SKM-1 (cell line): Measurements from ENCODE around the gene CADM2.
"Not testable (repeated sequence)": the region's sequence is repeated elsewhere in the genome, so short reads cannot be mapped to it uniquely, and the experiment has no call there.

Source experiments
- DNase-seq: peaks from one replicate; lab custom pipeline; 2025; ENCODE audit not compliant: unreplicated experiment; lab: John Stamatoyannopoulos, UW

CADM2 gene

DNA sequence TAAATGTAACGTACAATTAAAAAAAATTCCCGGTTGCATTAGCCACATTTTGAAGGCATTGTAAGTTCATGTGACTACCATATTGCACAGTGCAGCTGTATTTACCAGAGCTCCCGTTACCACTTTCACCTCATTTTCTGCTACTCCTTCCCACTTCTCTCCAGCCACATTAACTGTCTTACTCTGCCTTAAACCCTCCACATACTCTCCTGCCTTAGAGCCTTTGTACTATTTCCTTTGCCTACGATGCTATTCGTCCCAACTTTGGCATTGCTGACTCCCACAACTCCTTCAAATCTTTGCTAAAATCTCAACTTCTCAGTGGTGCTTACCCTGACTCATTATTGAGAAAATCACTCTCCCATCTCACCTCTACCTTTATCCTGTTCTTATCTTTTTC, 115.2 kb downstream of the CADM2 start:
- no peak for DNase-seq

GRCh38 chr3:85075663-85076062, 116.9 kb downstream of the CADM2 start:
- no peak for DNase-seq

DNA sequence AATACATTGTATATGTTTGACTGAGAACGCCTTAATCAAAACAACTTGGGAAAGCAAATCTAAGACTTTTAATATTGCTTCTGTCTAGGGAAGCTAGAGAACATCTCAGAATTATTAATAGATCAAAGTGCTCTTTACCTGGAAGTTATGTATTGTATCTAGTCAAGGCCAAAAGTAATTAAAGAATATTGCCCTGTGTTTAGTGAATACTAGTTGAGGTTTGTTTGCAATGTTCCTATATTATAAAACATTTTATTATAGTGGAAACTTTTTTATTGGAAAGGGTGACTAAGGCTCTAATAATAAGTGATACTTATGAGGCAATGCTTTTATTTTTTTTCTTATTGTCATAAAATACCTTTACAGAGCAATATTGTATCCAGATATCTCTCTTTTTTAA, 118.2 kb downstream of the CADM2 start:
- DNase-seq = no peak

DNA sequence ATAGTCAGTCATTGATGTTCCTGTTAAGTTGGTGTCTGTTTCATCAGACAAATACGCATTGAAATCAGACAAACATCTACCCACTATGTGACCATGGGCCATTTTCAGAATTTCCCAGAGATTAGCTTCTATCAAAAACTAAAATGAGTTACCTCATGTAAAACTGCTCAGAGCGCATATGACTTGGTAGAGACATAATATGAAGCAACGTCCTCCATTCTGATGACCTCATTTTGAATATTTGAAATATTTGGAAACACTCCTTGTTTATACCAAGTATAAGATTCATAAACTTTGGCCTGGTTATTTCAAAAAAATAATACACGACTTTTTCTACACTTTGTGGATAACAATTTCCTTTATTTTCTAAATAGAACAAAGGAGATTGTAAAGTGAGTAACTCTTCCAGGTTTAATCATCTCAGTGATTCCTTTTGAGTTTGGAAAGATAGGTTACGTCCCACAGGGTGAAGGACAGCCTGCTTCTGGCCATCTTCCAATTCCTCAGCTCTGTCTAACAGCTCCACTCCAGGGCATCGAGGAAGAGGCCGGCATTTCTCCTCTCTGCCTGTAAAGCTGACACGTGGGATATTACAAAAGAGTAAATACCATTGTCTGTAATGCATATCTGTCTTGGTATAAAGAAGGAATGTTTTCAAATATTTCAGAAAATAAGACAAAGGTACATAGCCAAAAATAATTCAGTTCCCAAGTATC, 122.6 kb downstream of the CADM2 start:
- no peak for DNase-seq

- no peak for DNase-seq
Observed at GRCh38 chr3:85090495-85090894, 131.7 kb downstream of the CADM2 start.

DNA sequence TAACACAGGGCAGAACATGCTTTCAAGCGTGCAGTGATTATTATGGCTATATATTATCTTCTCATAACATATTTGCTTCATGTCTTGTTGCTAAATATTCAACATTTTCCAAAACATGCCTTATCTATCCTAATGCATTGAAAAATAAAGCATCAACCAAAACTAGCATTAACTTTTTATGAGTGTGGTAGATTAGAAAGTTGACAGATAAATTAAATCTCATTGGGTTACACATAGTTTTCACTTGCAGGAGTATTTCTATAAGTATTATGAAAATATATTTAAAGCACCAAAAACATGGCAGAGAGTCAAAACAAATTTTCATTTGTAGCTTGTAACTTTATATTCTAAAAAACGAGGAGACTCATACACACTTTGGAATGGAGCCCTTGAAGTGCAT, 141.5 kb downstream of the CADM2 start:
- no peak for DNase-seq

- DNase-seq = no peak
Observed at GRCh38 chr3:85102781-85103180, 144.0 kb downstream of the CADM2 start.

- DNase-seq = no peak
Observed at GRCh38 chr3:85110393-85110792, 151.6 kb downstream of the CADM2 start.

DNA sequence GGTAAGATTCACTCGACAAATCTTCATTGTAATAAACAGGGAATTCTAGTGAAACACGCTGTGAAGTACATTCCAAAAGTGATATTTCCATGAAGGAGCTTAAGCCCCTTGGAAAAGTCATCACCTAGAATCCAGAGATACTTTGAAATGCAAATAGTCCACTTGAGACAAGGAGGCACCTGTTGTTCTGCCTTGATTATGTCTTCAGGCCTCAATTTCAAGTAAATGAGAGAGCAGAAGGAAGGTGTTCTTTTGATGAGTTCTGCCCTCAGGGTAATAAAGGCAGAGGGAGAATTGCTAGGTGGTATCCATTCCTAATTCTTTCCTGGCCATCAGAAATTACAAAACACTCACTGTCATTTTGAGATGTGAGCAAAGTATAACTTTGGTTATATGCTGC, 162.1 kb downstream of the CADM2 start:
- no peak for DNase-seq

GRCh38 chr3:85132864-85133263, 174.1 kb downstream of the CADM2 start:
- not testable (repeated sequence) for DNase-seq

- DNase-seq = not testable (repeated sequence)
Observed at GRCh38 chr3:85133691-85134420, 175.1 kb downstream of the CADM2 start.

DNA sequence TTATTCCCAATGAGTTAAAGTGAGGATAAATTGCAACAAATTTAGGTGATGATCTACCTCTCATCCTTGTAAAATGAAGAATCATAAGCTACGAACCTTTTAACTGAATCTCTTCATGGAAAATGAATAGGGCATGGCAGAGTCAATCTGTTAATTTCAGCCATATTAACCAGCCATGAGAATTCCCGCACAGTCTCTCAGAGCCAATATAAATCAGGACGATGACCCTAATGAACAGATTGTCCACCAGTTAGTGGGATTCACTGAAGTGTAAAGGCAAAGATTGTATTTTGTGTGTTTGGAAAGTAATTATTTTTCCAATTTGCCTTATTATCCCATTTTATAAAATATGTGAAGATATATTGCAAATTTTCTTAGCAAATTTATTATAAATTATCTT, 183.8 kb downstream of the CADM2 start:
- DNase-seq = no peak

- DNase-seq = peak; percentile 36
Observed at GRCh38 chr3:85148036-85148435, 189.2 kb downstream of the CADM2 start.

- DNase-seq = no peak
Observed at GRCh38 chr3:85151555-85151954, 192.8 kb downstream of the CADM2 start.

- not testable (repeated sequence) for DNase-seq
Observed at GRCh38 chr3:85153279-85153678, 194.5 kb downstream of the CADM2 start.

- no peak for DNase-seq
Observed at GRCh38 chr3:85159376-85159775, 200.6 kb downstream of the CADM2 start.

DNA sequence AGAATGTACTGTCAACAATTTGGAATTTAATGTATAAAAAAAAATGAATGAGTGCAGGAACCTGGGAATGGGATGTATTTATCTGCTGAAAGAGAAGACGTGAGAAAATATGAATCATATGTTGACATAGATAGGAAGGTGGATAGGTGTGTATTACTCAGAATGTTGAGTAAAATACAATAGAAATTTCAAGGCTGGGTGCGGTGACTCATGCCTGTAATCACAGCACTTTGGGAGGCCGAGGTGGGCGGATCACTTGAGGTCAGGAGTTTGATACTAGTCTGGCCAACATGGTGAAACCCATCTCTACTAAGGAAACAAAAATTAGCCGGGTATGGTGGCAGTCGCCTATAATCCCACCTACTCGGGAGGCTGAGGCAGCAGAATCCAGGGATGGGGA, 202.8 kb downstream of the CADM2 start:
- DNase-seq = no peak

DNA sequence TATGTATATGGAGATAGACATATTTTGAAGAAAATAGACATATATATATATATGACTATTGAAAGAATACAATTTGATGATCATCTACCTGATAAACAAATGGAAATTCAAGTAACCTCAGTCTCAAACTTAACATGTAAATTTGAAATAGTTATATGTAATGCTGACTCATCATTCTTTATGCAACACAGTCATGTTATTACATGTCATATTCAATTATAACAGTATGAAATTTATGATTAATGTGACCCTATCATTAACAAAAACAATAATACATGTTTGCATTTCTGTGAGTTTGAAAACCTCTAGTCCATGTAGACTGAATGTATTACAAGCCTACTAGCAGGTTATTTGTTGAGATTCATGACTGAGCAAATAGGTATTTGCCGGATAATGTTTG, 204.1 kb downstream of the CADM2 start:
- no peak for DNase-seq

DNA sequence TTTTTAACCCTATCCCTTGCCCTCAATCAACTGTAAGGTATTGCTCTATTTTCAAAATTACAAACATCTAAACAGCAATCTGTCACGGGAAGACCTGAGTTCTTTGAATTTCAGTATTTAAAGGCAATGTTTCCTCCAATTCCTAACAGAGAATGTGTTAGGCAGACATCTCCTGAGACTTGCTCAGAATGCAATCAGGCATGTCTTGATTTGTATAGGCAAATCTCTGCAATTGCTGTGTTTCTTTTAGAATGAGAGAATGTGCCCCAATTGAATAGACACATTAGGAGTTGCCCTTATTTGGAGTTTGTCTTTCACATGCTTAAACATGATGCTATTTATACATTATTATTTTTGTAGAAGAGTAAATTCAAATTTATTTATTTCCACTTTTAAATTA, 205.6 kb downstream of the CADM2 start:
- no peak for DNase-seq

- DNase-seq = no peak
Observed at GRCh38 chr3:85167576-85167975, 208.8 kb downstream of the CADM2 start.

DNA sequence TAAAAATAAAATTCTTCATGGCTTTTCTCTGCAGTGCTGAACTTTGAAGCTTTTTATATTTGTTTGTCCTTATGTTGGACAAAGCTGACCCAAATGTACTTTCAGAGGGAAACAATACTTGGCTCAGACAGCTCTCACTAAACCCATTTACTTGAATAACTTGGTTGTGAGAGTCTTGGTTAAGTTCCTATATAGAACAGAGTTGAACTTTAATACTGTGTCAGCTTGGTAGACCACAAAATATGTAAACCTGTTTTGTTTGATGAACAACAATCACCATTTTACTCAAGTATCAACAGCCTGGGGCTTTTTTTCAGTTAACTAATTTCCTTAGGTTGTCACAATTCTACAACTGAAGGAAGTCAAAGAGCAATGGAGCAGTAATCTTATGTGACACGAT, 211.9 kb downstream of the CADM2 start:
- DNase-seq = no peak

GRCh38 chr3:85171976-85172375, 213.2 kb downstream of the CADM2 start:
- DNase-seq = no peak

DNA sequence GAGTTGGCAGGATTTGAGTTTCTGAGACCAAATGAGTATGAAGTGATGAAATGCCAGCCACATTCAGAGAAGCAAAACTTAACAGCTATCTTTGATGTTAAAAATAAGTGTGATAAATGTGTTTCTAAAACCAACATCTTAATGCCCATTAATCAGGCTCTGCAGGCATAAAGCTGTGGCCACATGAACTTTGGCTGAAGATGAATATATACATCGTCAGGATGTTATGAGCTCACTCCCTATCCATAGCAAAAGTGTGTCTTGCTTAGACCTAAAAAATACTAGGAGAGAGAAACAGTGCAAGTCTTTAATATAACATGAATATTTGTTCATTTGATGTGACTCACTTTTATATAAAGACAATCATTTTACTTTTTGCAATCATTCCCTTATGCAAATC, 218.0 kb downstream of the CADM2 start:
- DNase-seq = no peak
